HG03175 (cell line): ENCODE data around the gene HOGA1.
"Not testable (repeated sequence)": the region's sequence is repeated elsewhere in the genome, so short reads cannot be mapped to it uniquely, and the experiment has no call there.

Experiments
- ATAC-seq: cut with Tn5 transposase; IDR thresholded peaks from one replicate; pipeline ENCODE4 v1.9.1; 2021; ENCODE audit warnings: mild to moderate bottlenecking, moderate library complexity; ENCODE audit not compliant: unreplicated experiment

The HOGA1 gene

DNA sequence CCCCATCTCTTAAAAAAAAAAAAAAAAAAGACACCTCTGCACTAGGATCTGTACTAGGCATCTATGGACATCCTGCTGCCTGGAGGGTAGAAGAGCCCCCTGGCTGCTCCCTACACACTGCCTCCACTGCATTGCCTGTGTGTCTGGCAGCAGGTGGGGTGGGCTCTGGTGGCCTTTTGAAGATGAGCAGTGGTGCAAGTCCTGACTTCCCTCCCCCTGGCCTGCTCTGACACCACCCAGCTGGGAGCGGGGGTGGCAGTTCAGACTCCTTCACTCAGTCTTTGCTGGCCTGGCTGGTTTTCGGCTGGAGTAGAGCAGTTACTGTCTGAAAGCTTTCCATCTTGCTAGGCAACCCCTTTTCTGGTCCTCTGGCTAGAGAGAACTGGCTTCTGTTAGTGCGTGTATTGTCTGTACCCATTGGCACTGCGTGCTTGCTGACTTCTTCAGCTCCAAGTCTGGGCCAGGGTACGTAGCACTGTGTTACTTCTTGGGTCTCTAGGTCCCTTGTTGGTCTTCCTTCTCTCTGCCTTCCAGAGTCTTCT is 23.0 kb downstream of the HOGA1 start:
- ATAC-seq, result no peak

DNA sequence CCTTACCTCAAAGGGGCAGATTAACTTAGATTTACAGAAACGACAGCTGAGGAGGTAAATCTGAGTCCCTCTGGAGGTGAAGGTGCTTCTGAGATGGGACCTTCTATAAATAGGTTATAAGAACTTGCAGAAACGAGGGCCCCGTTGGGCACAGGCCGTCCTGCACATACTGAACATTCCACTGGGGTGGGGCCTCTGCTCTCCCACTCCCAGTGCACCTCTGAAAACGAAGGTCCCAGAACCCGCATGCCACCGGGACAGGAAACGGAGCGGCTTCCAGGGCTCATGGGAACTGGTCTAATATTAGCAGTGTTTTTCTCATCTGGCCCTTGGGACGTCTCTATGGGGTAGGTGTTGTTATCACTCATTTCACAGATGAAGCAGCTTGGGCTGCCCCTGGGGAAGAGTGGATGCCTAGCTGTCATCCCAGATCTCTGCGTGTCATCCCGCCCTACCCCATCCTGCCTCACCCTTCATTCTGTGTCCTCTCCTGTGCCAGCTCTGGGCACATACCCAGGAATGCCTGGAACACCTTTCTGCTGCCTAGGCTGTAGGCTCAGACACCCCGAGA is 24.9 kb downstream of the HOGA1 start:
- ATAC-seq, result no peak

DNA sequence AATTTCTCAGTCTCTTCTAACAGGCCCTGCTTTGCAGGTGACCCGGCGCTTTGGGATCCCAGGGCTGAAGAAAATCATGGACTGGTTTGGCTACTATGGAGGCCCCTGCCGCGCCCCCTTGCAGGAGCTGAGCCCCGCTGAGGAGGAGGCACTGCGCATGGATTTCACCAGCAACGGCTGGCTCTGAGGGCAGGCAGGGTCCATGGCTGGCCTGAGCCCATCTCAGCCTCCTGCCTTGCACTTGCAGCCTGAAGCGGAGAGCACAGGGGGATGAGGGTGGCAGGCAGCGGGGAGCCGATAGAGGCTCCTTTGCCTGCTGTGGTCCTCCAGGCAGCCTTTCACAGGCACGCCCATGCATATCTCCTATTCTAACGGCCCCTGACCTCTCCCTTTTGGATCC is 27.3 kb downstream of the HOGA1 start:
- ATAC-seq, result no peak

DNA sequence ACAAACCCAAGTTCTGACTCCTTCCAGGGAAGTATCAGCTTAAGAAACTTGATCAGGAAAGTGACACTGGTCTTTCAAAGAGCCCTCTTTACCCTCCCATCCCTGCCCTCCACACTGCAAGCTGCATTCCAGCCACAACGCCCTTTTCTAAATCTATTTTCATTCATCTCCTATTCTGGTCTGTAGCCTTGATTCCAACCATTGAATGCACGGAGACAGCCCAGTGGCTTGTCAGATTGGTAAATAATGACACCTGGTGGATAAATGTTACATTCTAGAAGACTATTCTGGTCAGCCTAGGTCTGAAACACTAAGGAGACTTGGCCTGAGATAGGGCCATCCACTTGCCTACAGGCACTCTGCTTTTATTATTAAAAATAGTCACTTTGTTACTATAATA is 28.2 kb downstream of the HOGA1 start:
- no peak for ATAC-seq

DNA sequence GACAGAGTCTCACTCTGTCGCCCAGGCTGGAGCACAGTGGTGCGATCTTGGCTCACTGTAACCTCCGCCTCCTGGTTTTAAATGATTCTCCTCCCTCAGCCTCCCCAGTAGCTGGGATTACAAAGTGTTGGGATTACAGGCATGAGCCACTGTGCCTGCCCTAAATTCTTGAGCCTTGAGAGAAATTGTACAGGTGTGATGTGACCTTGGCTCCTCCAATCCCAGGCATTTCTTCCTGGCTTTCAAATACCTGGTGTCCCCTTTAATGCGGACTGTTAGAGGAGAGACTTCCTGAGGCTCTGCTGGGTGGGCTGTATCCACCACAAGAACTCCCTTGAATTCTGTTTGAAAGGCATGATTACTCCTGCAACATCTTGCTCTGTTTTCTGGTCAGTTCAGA is 34.1 kb downstream of the HOGA1 start:
- no peak for ATAC-seq

DNA sequence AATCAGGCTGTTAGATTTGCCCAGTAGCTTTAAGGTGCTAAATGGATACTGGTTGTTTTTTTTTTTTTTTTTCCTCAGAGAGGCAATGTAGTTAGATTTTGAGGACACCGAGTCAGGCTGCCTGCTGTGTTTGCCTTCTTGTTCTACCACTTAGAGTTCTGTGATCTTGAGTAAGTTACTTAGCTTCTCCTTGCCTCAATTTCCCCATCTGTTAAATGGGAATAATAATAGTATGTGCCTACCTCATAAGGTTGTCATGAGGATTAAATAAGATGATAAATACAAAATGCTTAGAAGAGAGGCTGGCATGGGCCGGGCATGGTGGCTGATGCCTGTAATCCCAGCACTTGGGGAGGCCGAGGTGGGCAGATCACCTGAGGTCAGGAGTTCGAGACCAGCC is 34.5 kb downstream of the HOGA1 start:
- ATAC-seq, result no peak

DNA sequence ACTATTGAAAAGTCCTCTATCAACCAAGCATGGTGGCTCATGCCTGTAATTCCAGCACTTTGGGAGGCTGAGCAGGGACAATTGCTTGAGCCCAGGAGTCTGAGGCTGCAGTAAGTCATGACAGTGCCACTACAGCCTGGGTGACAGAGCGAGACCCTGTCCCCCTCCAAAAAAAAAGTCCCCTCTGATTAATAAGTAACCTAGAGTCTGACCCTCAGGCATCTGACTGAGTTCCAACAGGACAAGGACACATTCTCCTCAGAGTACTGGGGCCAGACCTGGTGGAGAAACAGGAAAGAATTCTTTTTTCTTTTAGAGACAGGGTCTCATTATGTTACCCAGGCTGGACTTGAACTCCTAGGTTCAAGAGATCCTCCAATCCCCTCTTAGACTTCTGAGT is 39.1 kb downstream of the HOGA1 start:
- no peak for ATAC-seq

DNA sequence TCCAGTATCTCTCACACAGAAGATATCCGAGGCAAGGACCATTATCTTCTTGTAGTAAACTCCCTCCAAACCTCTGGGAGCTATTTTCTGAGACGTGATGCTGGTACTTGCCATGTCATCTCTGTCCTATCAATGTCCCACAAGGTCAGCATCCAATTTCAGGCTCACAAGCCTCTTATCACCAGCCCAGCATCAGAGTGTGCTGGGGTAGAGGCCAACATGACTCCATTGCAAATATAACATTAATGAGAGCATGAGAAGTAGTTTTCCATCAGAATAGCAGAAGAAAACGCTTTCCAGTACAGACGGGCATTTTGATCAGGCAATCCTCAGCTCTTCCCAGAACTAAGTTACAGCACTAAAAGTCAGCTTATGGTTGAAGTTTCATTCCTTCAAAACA is 43.5 kb downstream of the HOGA1 start:
- ATAC-seq, result no peak

DNA sequence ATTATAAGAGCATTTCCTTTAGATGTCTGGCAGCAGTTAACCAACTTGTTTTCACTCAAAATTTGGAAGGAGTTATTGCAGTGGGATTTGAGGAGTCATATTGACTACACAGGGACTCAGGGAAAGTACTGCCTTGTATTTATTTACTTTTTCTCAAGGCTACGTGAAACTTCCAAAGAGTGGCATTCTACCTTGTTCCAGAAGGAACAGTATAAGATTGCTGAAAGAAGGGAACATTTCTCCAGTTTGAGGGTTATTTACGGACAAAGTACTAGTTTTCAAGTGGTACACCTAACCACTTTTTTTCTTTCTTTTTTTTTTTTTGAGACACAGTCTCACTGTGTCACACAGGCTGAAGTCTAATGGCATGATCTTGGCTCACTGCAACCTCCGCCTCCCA is 44.0 kb downstream of the HOGA1 start:
- ATAC-seq, result no peak

DNA sequence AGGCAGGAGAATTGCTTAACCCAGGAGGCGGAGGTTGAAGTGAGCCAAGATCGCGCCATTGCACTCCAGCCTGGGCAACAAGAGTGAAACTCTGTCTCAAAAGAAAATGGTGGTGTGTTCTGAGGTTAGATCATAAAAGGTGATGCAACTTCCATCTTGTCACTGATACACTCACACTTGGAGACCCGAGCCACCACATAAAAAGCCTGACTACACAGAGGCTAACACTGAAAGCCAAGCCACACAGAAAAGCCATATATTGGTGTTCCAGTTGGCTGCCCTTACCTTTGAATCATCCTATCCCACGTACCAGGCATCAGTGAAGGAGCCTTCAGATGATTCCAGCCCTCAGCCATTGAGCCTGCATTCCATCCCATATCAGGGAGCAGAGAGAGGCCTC is 45.1 kb downstream of the HOGA1 start:
- no peak for ATAC-seq

DNA sequence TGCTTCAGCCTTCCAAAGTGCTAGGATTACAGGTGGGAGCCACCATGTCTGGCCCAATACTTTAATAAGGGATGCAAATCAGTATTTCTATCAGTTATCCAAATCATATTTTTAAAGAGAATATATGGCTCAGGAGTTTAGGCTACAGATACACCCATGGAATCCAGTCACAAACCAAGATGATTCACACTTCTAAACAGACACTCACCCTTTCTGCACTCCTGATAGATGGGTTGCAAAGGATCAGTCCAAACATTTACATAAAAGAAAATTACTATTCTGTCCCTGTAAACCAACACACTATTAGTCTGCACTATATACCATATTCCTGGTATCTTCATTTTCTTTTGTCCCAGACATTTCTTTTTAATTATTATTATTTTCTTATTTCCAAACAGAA is 46.9 kb downstream of the HOGA1 start:
- ATAC-seq, result no peak

DNA sequence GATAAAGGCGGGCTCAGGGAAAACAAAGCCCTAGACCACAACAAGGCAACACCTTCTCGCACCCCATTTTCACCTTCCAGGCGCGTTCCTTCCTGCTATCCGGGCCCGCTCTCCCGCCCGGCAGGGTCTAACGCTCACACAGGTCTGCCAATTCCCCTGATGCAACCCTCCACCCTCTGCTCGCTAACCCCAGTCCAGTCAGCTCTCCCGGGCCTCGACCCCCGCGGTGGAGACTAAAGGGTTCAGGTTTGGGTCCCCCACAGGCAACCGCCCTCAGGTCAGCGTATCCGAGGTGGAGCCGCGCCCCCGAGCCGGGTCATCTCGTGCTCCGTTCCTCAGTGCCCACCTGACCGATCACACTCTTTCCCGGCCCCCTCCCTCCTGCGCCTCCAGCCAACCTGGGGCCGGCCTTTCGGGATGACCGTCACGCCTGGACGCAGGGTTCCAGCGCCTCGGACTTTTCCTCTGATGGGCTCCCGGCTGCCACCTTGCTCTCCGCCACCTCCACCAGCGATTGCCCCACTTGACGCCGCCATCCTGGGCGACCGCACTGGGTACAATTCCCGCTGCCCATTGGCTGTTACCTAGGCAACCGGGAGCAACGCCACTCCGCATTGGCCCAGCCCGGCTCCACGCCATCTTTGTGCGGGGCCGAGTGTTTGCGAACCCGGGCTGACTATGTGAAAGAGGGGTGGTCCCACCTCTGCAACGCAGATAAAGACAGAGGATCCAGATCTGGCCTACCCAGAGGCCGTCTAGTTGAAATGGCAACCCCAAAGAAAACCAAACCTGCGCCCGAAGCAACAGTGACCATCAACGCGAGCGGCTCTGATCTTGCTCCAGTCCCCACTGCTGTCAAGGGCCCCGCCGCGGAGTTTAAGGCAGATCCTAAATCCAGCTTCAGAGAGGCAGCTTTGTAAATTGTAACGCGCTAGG is 49.0 kb downstream of the HOGA1 start, which contains the start of gene MORN4:
MORN4 (minus strand) TSS at position 552 of the 936 bp plus-strand sequence. CDS start 13,847 bp downstream, outside the sequence.
- peak; percentile 100 for ATAC-seq

DNA sequence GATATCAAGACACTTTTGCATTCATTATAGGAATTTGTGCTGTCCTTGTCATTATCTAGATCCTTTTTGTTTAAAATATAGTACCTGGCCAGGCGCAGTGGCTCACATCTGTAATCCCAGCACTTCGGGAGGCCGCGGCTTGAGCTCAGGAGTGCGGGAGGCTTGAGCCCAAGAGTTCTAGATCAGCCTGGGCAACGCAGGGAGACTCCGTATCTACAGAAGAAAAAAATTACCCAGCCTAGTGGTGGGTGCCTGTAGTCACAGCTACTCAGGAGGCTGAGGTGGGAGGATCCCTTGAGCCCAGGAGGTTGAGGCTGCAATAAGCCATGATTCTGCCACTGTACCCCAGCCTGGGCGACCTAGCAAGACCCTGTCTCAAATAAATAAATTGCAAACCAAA is 49.7 kb downstream of the HOGA1 start:
- ATAC-seq, result no peak

DNA sequence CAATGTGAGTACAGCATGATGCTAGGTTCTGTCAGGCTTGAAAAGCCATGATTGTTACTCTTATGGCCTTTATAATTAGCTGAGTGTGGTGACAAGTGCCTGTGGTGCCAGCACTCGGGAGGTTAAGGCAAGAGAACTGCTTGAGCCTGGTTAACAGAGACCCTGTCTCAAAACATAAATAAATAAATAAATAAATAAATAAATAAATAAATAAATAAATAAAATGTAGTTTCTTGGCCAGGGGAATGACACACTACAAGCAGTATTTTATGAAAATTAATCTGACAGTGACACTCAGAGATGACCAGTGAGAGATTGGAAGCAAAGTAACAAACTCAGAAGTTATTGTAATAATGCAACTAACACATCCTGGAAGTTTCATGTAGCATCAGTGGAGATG is 51.4 kb downstream of the HOGA1 start:
- no peak for ATAC-seq

DNA sequence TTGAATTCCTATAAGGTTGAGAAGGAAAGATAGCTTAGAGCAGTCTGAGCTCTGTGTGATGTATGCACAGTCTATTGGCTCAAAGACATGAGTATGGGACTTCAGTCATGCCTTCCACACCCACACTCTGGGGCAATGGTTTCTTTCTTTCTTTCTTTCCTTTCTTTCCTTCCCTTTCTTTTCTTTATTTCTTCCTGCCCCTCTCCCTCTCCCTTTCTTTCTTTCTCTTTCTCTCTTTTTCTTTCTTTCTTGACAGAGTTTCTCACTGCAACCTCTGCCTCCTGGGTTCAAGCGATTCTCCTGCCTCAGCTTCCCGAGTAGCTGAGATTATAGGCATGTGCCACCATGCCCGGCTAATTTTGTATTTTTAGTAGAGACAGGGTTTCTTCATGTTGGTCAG is 54.9 kb downstream of the HOGA1 start:
- ATAC-seq, result not testable (repeated sequence)

DNA sequence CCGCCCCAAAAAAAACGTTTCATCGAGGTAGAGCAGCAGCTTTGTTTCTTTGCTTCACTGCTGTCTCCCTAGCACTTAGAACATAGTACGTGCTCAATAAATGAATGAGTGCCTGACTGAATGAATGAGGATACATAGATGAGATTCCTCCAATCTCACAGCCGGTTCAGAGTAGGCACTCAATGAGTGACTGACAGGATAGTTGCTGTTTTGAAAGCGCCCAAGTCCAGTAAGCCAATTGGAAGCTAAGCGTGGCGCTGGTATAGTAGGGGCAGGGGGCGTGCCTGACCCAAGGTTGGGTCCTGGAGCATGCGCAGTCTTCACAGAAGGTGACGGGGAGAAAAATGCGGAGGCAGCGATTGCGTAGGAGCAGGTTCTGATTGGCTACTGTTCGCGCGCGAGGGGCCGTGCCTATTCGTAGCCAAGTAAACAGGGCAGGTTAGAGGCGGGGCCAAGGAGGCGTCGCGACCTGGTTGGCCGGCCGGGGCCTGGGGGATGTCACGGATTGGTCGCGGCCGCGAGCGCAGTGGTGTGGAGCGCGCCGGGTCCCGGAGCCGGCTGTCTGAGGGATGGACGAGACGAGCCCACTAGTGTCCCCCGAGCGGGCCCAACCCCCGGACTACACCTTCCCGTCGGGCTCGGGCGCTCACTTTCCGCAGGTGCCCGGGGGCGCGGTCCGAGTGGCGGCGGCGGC is 56.1 kb downstream of the HOGA1 start, which contains the start of gene PI4K2A:
PI4K2A (plus strand) TSS at position 498 of the 694 bp plus-strand sequence; CDS start at position 570, 72 bp downstream.
- peak; percentile 98 for ATAC-seq

DNA sequence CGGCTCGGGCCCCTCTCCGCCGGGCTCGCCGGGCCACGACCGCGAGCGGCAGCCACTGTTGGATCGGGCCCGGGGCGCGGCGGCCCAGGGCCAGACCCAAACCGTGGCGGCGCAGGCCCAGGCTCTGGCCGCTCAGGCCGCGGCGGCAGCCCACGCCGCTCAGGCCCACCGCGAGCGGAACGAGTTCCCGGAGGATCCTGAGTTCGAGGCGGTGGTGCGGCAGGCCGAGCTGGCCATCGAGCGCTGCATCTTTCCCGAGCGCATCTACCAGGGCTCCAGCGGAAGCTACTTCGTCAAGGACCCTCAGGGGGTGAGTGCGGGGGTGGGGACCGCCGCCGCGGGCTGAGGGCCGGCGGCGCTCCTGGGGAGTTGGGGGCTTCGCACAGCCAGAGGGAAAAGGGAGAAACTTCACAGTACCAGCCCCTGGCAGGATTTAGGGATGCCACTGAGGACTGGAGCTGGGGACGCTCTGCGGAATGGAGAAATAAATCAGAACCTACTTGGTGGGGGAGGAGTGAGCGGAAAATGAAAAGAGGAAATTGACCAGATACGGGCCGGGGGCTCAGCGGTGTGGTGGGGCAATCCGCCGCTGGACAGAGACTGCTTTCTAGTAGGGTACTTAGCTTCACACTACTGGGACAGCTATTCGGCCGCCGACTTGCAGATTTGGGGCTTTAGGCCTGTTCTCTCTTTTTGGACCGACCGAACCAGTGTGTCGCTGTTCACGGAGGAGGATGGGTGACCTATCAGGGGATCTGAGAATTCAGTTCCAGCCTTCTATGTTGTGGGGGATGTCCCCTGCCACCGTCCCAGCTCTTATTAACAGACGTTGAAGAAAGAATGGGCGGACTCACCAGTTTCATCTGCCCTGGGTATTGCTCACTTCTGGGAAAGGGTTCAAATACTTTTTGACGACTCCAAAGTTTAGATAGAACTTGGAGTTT is 57.0 kb downstream of the HOGA1 start:
- peak; percentile 7 for ATAC-seq

DNA sequence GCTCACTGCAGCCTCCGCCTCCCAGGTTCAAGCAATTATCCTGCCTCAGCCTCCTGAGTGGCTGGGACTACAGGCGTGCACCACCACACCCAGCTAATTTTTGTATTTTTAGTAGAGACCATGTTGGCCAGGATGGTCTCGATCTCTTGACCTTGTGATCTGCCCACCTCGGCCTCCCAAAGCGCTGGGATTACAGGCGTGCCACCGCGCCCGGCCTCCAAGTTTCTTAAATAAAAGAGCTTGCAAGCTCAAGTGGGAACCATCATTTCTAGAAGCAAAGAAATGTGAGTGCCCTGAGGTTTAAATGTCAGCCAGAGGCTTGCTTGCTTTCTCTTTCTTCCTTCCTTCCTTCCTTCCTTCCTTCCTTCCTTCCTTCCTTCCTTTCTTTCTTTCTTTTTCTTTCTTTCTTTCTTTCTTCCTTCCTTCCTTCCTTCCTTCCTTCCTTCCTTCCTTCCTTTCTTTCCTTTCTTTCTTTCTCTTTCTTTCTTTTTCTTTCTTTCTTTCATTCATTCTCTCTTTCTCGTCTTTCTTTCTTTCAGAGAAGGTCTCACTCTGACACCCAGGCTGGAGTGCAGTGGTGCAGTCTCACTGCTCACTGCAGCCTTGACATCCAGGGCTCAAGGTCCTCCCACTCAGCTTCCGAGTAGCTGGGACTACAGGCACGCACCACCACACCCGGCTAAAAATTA is 58.4 kb downstream of the HOGA1 start:
- ATAC-seq, result not testable (repeated sequence)

DNA sequence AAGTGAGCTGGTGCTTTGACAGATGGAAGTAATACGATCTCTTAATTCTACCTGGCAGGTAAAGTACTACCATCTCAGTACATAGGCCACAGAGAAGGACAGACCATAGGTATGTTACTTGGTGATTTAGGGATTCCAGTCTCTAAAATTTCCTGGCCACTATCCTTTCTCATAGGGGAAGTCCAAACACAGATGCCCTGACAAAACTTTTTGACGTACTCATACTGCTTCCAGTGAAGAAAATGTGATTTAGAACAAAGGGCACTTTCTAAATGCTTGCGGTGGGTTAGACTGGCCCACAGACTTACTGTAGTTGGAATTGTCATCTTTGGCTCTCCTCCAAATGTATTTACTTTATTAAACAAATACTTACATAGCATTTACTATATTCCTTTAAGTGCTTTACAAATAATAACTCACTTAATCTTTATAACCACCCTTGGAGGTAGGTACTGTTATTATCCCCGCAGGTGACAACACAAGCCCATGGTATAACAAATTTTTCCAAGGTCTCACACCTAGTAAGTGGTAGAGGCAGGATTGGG is 59.3 kb downstream of the HOGA1 start:
- no peak for ATAC-seq
